Measurements from ENCODE around the gene LCN15. TPM values are rescaled to one million over a fixed set of nuclear protein-coding genes. Genes with fewer than 3 reads are reported as not detected.

The LCN15 gene
- total and polyA plus RNA-seq, 2 of the 13 experiments (the other 11 are each of a cell fraction or from before 2014, with no cell fraction given), result 1.3 to 53.7 TPM

GRCh38 chr9:136738960-136739359, 25.4 kb downstream of the LCN15 start:
- Histone ChIP-seq H3K4me3 (replicated peaks in 1 of 3; ENCODE audit: insufficient read depth in 1 of 3, low read depth in 2 of 3, low read length in 3 of 3) (no peak overlapping the region), H3K27ac (ENCODE audit: extremely low read length, insufficient read depth, low read length) (no peak overlapping the region), H2AFZ (ENCODE audit: low read length) (no peak overlapping the region), H4K20me1 (ENCODE audit: insufficient read depth, low read length) (no peaks in the 10 kb centered on the region), H3K27me3 (ENCODE audit: control insufficient read depth in 1 of 2, insufficient read depth in 2 of 2, low read length in 2 of 2) (peaks cover 9 to 74% of the 10 kb centered on the region in 2 experiments), H3K4me2 (ENCODE audit: low read depth, low read length) (no peak overlapping the region), H3K36me3 (replicated peaks in 1 of 2; ENCODE audit: control insufficient read depth in 1 of 2, insufficient read depth in 2 of 2, low read length in 2 of 2) (no peaks in the 10 kb centered on the region), H3K79me2 (ENCODE audit: insufficient read depth, low read length) (no peaks in the 10 kb centered on the region), H3K9me3 (ENCODE audit: low read length) (no peaks in the 10 kb centered on the region), H3K4me1 (ENCODE audit: insufficient read depth, low read length) (peaks cover 25% of the 10 kb centered on the region), H3K9ac (ENCODE audit: insufficient read depth, low read depth, low read length) (no peak overlapping the region)
- CTCF ChIA-PET (ENCODE audit: low intra/inter-chr PET ratio, low total read pairs), result no interaction called here
- ATAC-seq, result no peak
- POLR2A ChIA-PET, result interaction anchor here (1.2 kb wide), 1 partner anchor 10 kb away, joined by 3 read pairs; no protein-coding TSS in a partner anchor
- intact Hi-C loops (cut with micrococcal nuclease; ENCODE audit: unreplicated experiment), result no loop called here
- WGBS (ENCODE audit: low lambda C conversion rate), result 80% methylated on average over 19 of the region's 20 CpGs
- BruUV-seq (replicated peaks), result no TSS peak
- DNase-seq (ENCODE audit: low spot score), result no peak
- FAIRE-seq, result no peak
- TF ChIP-seq KIAA2018 (CRISPR knock-in tag; IDR thresholded peaks at IDR 0.05; ENCODE audit: borderline replicate concordance) (no peak), TEF (CRISPR knock-in tag; IDR thresholded peaks at IDR 0.05) (no peak), ZNF138 (CRISPR knock-in tag; IDR thresholded peaks at IDR 0.05; ENCODE audit: low read depth) (no peak), SMARCC2 (IDR thresholded peaks at IDR 0.05) (no peak), TAF15 (IDR thresholded peaks at IDR 0.05; ENCODE audit: low read depth, low read length, poor library complexity, severe bottlenecking) (no peak), FOXK1 (CRISPR knock-in tag; IDR thresholded peaks at IDR 0.05; ENCODE audit: borderline replicate concordance, low read depth) (no peak), WIZ (CRISPR knock-in tag; IDR thresholded peaks at IDR 0.05) (no peak), ZNF281 (CRISPR knock-in tag; IDR thresholded peaks at IDR 0.05; ENCODE audit: borderline replicate concordance) (no peak)
- in situ Hi-C loops (cut with HindIII; ENCODE audit: extremely low pct_ligation_motif_present, low pct_unique_long_range_greater_than_20kb), result no loop called here
